GM19238 (cell line): ENCODE results near the gene ARID1B.

Source experiments
- DNase-seq: peaks from one replicate; pipeline ENCODE4 v3.0.0; 2011; ENCODE audit warnings: low spot score; ENCODE audit not compliant: insufficient read length

ARID1B gene

DNA sequence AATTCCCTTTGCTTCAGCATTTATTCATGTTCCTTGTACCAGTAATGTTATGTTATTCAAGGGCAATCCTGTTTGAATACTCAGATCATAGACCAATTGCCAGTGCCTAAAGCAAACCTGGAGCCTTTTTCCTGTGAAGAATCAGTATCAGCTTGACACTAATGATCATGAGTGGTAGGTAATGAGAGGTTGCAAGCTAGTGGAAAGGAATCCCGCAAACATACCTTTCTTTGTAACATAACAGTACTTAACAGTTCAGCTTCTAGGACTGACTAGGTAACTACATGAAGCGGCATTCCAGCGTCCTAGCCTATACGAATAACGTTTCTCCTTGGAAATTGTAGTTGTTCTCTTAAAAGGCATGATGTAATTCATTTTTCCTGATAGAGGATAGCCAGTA, 292.4 kb downstream of the ARID1B start:
- DNase-seq, result no peak

DNA sequence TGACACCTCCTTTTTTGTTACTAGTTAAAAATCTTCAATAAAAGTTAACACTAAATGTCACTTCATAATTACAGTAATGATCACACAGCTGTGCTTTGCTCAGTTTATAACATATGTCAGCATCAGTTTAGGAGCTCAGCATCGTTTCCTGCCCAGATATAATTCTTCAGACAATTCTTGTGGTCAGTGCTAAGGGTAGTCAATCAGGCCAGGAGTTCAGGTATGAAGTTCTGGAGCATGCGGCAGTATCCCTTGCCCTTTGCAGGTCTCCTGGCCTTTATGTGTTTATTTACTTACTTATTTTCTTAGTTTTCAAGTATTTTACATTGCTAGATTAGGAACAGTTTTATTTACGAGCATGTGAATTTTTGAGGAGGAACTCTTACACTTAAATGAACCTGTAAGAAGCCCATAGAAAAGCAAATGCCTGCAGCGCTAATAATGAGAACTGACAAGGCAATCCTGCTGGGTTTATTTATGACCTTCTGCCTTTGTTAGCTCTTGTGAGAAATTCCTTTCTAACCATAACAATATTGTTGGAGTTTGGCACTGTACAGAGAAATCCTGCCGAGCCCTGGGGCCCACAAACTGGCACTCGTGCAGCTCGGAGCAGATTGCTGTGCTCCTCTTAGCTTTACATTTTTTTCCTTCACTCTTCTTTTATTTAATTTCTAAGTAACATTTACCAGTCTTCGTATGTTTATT, 293.4 kb downstream of the ARID1B start:
- DNase-seq, result no peak

DNA sequence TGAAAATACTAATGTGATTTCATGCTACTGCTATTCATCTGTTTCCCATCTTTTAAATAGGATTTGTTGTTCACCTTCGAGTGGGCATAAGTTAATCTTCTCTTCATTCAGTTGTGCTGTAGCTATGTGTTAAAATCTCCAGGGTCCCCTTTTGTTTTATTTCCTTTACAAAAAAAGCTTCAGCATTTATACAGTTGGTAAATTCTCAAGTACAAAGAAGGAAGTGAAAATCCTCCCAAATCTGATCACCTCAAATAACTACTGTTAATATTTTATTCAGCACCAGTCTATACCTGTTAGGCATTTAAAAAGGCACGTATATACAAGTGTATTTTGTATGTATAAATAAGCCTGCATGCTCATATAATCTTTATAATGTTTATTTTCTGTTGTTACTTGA, 294.9 kb downstream of the ARID1B start:
- no peak for DNase-seq

DNA sequence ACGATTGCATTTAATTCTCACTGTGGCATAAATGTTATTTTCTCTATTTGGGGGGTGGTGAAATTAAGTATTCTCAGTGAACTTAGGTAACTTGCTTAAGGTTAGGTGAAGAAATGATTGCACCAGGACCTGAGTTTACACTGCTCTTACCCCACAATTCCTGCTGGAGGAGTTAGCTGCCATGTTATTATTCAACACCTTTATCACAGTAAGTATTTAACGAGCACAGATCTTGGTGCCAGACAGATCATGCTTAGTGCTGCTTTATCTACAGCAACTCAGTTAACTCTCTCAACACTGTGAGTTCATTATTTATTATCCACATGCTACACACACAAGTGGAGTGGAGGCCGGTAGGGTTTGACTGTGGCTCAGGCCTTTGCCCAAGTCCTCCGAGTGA, 296.4 kb downstream of the ARID1B start:
- no peak for DNase-seq

DNA sequence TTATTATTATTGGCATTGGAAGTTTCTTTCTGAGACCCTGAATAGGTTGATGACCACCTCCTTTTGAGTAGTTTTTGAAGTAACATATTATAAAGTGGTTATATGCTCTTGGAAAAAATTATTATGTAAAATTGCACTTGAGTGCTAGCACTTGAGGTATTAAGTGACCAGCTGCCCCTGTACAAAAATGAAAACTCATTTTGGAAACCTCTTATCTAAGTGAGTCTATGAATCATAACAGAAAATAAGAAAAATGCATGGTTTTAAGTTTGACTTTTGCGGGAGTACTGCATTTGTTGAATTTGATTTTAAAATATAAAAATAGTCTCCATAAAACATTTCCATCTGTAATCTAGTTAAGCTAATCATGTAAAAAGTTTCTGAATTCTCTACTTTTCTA, 297.8 kb downstream of the ARID1B start:
- DNase-seq, result no peak

DNA sequence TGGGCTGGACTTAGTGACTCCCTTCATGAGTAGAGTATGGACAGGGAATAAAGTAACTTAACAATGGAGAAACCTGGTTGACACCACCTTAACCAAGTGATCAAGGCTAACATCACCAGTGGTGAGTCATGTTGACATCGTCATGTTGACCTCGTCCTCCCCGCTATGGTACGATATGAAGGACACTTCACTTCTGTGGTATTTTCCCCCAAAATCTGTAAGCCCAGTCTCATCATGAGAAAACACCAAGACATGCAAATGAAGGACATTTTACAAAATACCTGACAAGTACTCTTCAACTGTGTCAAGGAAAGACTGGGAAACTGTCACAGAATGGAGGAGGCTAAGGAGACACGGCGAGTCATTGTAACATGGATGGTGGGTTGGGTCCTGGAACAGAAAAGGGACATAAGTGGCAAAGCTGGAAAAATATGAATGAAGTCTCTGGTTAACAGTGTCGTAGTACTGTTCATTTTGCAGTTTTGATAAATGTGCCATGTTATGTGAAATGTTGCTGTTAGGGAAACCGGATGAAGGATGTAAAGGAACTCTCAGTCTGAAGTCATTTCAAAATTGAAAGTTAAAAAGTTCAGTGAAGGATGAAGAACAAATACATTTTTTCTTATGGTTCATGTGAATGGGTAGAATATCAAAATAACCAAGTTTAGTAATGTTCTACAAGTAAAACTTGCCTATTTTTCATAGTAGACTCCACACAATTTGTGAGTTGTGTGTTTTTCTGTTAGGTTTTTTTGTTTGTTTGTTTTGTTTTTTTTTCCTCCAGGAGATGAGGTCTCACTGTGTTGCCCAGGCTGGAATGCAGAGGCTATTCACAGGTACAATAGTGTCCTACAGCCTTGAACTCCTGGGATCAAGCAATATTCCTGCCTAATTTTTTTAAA, 298.6 kb downstream of the ARID1B start:
- no peak for DNase-seq

DNA sequence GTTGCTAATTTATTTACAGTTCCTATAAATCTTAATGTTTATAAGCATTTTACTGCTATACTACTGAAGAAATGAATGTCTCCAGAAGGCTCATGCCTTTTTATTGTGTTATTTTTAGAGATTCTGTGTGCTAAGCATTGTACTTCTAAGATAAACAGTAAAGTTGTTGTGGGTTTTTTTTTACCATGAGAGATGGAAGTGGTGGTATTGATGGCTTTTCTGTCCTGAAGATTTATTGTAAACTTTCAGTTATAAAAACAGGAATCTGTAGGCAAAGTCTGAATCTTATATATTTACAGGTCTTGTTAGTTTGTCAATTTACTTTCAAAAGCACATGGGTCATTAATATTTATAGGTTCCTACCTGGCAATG, 299.3 kb downstream of the ARID1B start:
- DNase-seq, result no peak

DNA sequence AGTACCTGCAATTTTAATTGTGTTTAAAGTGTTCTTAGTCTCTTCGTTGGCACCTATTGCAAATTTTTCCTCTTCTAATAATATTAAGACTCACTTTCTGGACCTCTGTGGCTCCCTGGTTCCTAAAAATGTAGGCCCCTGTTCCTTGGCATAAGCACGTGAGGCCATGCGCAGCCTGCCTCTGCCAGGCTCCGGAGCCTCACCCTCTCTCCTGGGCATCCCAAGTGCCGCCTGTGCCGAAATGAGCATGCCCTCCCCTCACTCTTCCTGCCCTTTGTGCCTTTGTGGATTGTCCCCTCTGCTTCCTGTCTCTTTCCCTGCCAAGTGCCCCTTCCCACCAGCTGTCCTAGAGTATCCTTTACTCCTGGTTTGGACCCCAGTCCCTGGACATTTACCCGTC, 300.1 kb downstream of the ARID1B start:
- DNase-seq, result no peak

DNA sequence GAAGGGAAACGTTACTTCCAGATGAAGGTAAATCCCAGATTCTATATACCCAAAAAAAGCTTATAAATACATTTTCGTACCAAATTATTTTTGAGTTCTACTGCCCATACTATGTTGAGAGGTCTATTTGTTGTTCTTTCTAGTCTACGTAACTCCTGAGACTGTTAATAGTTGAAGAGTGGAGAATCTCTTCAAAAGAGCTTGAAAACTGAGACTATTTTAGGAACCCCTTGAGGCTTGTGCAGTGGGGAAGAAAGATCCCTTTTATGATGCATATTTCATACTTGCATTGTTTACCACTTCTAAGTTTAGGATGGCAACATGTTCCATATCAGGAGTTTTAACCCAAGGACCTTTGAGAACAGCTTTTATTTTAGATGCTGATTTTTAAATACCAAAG, 301.1 kb downstream of the ARID1B start:
- DNase-seq, result no peak

DNA sequence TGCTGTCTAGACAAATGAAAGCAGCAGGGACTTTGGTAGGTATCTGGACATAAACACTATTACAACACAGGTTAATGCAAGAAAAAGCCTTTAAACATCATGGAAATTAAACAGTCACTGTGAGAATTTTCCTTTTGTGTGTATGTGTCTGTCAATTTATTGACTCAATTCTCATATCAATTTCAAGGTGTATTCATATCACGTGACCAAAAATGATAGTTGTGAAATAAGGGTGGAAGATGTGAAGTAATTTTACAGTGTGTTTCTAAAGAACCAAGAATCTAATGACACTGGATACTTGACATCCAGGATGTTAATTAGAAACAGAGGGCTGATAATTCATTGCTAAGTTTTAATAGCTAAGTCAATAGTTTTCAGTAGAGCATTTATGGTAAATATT, 302.1 kb downstream of the ARID1B start:
- DNase-seq, result no peak

DNA sequence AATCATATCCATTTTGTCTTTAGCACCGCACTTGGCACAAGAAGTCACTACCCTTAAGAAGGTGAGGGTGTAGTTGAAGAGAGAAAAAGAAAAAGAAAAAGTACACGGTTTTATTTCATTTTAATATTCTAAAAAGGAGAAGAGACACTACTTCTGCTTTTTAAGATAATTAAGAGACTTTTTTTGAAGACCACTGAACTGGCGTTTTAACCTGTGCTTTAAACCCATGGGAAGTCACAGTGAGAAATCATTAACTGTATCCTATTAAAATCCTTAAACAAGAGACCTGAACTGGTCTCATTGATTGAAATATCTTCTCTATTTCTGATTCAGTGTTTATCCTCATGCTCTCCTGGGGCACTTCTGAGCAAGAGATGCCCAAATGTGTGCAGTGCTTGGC, 302.6 kb downstream of the ARID1B start:
- no peak for DNase-seq

DNA sequence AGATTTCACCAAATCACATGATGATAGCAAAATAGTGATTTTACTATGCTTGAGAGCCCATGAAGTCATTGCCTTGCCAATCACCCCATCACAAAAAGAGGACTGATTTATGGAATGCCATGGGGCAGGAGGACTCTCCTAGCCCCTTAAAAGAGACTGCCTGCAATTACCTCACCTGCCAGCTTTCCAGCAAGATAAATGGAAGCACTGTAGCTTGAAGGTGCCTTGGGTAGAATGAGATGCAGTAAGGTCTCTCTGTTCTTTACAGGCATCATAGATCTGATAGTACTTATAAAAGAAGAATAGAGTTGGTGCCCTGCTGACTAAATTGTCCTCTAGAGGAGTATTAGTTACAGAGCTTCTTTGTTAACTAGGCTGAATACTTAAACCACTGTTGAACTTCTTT, 303.8 kb downstream of the ARID1B start:
- DNase-seq, result no peak

DNA sequence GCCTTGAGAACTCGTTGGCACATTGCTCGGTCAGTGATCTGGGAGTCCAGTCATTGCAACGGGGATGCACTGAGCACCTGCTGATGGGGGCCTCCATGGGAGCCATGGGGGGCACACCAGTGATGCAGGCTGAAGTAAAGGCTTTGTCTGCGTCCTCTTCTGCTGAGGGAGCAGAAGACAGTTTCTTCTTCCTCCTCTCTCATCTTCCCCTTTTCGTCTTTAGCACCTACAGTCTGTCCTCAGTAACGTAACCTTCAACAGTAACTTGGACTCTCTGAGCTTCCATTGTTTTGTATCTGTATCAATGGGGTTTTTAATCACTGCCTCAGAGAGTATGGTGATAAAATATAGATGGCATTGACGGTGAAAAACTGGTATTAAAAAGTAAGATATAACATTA, 306.2 kb downstream of the ARID1B start:
- no peak for DNase-seq

DNA sequence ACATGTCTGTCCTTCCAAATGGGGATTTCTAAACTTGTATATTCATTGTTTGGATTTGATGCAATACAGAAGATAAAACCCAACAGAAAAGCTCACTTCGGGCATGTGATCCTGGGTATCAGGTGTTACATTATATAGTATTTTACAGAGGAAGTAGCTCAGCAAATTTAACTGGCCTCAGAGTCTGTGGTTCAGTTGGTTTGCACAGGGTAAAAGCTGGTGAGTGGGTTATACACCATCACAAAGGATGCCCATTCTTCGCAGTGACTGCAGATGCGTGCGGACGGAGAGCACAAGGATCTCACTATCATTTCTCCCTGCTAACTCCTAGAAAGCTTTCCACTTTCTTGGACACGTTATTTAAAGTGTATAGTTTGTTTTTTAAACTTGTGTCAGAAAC, 309.5 kb downstream of the ARID1B start:
- no peak for DNase-seq

DNA sequence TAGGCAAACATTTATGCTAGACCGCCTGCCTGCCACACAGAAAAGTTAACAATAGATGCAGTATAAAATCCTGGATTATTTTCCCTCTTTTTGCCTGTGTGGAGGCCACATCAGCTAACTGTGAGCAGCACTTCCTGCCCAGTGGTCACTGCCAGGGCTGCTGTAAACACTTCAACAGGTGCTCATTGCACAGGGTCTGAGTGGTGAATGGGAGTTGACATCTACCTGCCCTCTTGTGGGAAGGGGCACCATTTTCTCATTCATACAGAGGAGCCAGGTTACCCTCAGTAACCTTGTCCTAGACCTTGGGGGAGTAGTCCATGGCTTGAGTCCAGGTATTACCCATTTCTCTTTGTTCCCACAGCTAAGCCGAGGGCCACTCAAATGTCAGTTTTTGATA, 310.8 kb downstream of the ARID1B start:
- DNase-seq, result no peak

DNA sequence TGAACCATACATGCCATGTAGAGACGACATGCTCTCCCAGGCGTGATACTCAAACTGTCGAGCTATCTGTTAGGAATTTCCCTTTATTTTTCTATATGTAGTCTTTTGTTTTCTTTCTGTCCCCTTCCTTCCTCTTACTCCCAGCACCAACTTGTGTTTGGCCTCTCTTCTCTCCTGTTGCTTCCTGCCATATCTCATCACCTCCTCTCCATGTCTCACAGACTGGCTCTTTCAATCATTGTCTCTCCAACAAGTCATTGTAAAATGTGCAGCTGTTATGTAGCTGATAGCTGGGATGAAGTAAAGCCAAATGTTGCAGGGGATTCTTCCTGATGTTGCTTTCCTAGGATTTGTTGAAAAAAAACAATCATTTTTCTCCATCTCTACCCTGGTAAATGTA, 311.7 kb downstream of the ARID1B start:
- DNase-seq, result no peak

DNA sequence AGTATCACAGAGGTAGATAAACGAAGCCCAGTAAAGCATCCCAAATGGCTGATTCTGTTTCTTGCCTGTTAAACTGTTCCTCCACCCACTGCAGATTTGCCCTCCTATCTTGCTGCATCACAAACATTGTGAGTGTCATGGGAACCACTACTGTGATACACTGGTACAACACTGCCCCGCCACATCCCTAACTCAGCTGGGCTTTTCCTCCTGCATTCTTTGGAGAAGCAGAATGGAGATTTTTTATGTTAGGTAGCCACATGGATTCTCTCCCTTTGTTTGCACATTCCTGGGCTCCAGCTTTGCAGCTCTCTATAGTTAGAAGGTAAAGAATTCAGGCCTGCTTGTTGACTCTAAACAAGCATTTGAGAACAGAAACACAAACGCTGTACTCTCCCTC, 312.1 kb downstream of the ARID1B start:
- DNase-seq, result no peak

DNA sequence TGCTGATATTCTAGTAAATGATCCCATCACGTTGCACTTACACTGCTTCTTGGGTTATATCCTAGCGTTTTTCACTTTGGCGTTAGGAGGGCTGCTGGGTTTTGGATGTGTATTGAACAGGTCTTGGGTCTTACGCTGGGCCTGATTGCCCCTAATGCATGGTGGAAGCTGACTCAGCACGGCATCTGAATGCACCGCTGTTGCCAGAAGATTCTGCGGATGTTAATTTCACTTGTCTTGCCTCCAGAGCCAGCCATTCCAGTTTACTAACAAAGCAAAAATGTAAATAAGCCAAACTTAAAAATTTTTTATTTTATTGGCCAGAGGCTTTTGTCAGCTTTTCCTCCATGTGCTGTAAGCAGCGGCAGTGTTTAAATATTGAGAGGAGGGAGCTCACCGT, 312.7 kb downstream of the ARID1B start:
- no peak for DNase-seq

DNA sequence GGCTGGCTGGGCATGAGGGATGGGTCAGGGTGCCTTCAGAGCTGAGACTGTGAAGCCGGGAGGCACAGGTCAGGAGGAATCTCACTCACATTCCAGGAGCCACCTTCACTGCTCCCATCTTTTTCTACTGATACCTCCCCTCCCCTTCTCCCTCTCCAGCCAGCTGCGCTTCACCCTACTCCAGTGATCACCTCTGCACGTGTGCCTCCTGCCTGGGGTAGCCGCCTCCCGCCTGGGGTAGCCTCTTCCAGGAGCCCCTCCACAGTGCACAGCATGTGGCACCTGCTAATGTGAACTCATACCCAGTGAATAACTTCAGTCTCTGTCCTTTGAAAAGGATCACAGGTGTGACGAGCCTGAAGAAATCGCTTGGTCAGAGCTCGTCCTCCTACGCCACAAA, 313.6 kb downstream of the ARID1B start:
- no peak for DNase-seq

DNA sequence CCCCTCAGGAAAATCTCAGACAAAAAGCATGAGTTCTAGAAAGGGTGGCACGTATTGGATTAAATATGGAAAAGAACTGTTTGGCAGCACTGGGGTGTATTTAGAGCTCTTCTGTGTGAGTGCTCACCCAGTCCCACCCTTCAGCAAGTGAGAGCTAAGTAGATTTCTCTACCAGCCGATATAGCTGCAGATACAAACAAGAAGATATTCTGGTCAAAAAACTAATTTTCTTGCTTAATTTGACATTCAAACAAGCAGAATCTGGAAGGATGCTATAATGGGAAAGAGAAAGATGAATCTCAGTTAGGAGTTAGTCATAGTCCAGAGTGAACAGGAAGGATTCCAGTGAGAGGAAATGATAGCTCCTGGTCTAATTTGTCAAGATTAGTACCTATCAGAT, 314.1 kb downstream of the ARID1B start:
- no peak for DNase-seq

DNA sequence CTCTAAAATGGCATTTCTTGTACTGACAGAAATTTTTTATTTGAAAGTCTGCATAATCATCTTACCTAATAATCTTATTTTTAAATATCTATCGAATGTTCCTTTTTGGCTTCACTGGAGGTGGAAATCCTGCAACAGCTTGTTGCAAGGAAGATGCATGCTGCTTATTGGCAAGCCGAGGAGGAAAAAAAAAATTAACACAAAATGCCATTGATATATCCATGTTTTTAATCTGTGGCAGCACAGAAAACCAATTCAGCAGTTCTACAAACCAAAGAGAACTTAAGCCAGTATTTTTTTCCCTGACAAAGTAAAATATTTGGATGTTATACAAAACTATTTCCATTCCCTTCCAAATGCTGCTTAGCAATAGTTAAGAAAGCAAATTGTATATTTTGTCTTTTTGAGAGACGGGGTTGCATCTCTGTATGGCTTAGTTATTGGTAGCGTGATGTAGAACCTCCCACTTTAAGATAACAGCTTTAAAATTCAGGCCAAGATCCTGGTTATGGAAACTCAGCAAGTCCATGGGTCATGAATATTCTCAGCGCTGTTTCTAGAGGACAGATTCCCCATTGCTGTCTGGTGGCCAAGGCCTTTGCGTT, 314.8 kb downstream of the ARID1B start:
- DNase-seq, result no peak

DNA sequence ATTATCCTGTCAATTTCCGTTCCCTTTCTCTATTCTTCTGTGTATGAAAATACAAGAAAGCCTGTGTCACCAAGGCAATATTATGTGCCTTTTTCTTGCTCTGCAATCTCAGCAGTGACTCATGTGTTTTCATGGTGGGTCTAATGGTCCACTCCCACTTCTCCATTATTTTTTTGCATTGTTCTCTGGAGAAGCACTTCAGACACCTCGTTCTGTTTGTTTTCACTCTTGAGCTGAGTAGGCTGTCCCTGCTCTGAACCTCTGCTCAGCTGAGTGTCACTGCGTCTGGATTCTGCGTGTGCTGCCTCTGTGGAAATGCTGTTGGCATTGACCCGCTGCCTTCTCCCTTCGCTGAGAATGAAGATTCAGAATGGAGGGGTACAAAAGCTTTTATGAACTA, 315.6 kb downstream of the ARID1B start:
- no peak for DNase-seq

DNA sequence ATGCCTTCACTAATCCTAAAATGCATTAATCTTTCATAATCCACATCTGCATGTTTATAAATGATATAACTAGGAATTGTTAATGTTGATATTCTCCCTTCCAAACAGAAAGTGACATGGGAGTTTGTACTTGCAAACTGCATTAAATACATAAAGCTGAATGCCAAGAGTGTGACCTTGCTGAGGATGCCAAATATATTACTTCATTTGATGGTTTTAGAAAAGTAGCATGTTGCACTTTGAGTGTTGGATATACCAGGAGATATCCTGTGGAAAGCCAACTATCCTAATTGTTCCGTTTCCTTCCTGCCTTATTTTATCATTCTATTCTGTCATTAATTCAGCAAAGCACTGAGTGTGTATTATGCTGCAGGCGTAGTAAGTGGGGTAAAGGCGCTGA, 316.4 kb downstream of the ARID1B start:
- no peak for DNase-seq
